Upper lobe of right lung (tissue), 1 donor: ENCODE results near the gene FBXL15. TPM values are rescaled to one million over a fixed set of nuclear protein-coding genes. Genes with fewer than 3 reads are reported as not detected.

ENCODE experiments used
- ATAC-seq: fragments of 200-7000 bp; cut with Tn5 transposase; one replicate; pipeline ENCODE4 v1.9.1; 2020; ENCODE audit warnings: mild to moderate bottlenecking, moderate library complexity
- DNase-seq: peaks from one replicate; pipeline ENCODE4 v3.0.0-alpha.2; 2020
- H3K27ac ChIP-seq: fragments of 200-600 bp; one replicate; pipeline ENCODE4 v1.8.0; 2022
- H3K27me3 ChIP-seq: fragments of 200-600 bp; one replicate; pipeline ENCODE4 v1.8.0; 2022; ENCODE audit warnings: mild to moderate bottlenecking
- H3K36me3 ChIP-seq: fragments of 200-600 bp; one replicate; pipeline ENCODE4 v1.8.0; 2022
- H3K4me1 ChIP-seq: fragments of 200-600 bp; one replicate; pipeline ENCODE4 v1.8.0; 2022
- H3K4me3 ChIP-seq: fragments of 200-600 bp; one replicate; pipeline ENCODE4 v1.8.0; 2022; ENCODE audit warnings: mild to moderate bottlenecking
- H3K9me3 ChIP-seq: fragments of 200-600 bp; one replicate; pipeline ENCODE4 v1.8.0; 2022
- intact Hi-C: fragments of 100-400 bp; cut with DNase I; formaldehyde crosslinking; loops from one replicate; pipeline ENCODE4 v1.11.0; 2022
- total RNA-seq: library from RNA; stranded (reverse); fragmentation: NEBNext Ultra II Directional; extraction: Animal tissue kit (Norgen Biotek cat#: 25700); gene quantifications from one replicate; pipeline ENCODE4 v1.2.1, GENCODE V29; 2021
- TF ChIP-seq, protein P1 (sequence below): fragments of 200-600 bp; IDR thresholded peaks from one replicate; pipeline ENCODE4 v1.8.0; 2022; ENCODE audit warnings: antibody characterized with exemption
- donor health status: DM: no; HTN: yes; CAD: no; lungs with severe emphysema.

FBXL15 gene
- total RNA-seq, 1 donor from 2014 or later = 16.0 TPM

DNA sequence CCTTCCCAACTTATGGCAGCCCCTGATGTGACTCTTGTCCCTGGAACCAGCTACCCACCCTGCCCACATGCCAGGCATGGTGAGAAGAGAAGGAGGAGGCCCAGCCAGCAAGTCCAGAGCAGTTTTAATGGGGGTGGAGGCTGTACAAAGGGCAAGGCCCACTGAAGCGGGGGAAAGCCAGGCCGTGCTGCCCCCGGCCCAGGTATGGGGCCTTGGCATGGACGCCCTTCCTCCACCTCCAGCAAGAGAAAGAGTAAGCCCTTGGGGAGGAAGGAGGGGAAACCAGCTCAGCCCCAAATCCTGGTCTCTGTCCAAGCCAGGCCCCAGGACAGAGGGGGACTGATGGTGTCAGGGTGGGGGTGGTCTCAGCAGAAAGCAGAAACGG is 18.1 kb upstream of the FBXL15 start:
- peaks cover 25% of the 10 kb centered on the region for H3K36me3 ChIP-seq
- no peak overlapping the region for H3K4me3 ChIP-seq
- peaks cover 13% of the 10 kb centered on the region for H3K4me1 ChIP-seq
- ATAC-seq (no peak), DNase-seq (no peak)
- intact Hi-C loops = no loop called here
- H3K27me3 ChIP-seq = peaks cover 2% of the 10 kb centered on the region
- TF ChIP-seq, protein P1, sequence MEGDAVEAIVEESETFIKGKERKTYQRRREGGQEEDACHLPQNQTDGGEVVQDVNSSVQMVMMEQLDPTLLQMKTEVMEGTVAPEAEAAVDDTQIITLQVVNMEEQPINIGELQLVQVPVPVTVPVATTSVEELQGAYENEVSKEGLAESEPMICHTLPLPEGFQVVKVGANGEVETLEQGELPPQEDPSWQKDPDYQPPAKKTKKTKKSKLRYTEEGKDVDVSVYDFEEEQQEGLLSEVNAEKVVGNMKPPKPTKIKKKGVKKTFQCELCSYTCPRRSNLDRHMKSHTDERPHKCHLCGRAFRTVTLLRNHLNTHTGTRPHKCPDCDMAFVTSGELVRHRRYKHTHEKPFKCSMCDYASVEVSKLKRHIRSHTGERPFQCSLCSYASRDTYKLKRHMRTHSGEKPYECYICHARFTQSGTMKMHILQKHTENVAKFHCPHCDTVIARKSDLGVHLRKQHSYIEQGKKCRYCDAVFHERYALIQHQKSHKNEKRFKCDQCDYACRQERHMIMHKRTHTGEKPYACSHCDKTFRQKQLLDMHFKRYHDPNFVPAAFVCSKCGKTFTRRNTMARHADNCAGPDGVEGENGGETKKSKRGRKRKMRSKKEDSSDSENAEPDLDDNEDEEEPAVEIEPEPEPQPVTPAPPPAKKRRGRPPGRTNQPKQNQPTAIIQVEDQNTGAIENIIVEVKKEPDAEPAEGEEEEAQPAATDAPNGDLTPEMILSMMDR = no peak
- no peak overlapping the region for H3K27ac ChIP-seq
- no peaks in the 10 kb centered on the region for H3K9me3 ChIP-seq

DNA sequence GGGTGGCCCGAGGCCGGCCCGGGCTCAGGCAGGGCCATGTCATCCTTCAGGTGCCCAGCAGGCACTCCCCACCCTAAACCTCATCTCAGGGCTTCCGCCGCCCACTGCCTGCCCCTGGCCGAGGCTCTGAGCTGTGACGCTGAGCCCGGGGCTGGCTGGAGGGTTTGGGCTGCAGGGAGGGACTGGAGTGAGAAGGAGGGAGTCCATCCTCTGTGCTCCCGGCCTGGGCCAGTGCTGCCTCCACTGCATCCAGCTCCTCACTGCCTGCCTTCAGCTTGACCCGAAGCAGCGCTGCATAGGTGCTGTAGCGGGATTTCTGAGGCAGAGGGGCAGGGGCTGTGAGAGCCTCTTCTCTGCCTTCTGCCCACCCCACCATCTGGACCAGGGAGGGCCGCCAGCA is 17.5 kb upstream of the FBXL15 start:
- Histone ChIP-seq H3K27ac (no peak overlapping the region), H3K4me3 (no peak overlapping the region), H3K9me3 (no peaks in the 10 kb centered on the region), H3K27me3 (peaks cover 8% of the 10 kb centered on the region), H3K4me1 (peaks cover 13% of the 10 kb centered on the region), H3K36me3 (peaks cover 19% of the 10 kb centered on the region)
- DNase-seq = no peak
- intact Hi-C loops = no loop called here
- TF ChIP-seq, protein P1 = no peak
- ATAC-seq = no peak

DNA sequence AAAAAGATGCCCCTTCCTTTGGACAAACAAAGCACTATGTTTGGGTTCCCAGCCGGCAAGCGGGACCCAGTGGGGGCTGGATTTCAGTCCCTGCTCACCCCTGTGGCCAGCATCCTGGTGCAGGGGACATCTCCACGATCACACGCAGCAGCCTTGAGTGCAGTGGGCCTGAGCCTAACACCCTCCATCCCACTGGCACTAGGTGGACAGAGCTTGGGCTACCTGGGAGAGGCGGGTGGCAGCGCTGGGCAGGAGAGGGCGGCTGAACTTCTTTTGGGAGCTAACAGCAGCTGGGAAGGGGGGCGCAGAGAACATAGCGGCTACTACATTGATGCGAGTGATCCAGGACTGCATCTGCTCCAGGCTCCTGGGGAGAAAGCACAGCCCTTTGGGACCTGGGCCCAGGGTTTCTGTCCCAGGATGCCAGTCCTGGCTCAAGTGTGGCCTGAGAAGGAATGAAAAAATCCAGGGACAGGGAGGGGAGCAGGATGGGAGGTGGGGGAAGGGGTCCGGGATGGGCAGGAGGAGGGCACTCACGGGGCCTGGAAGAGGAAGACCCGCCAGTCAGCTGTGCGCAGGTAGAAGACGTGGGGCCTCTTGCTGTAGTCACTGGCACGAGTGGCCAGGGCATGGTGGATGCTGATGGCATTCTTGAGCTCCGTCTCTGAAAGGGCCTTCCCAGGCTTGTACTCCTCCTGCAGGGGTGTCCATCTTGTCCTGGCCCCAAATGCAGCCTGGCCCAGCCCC is 16.1 kb upstream of the FBXL15 start:
- TF ChIP-seq, protein P1 = no peak
- intact Hi-C loops = no loop called here
- Histone ChIP-seq H3K27me3 (peaks cover 19% of the 10 kb centered on the region), H3K4me3 (no peak overlapping the region), H3K4me1 (peaks cover 12% of the 10 kb centered on the region), H3K36me3 (peaks cover 14% of the 10 kb centered on the region), H3K27ac (no peak overlapping the region), H3K9me3 (no peaks in the 10 kb centered on the region)
- ATAC-seq = no peak
- no peak for DNase-seq

DNA sequence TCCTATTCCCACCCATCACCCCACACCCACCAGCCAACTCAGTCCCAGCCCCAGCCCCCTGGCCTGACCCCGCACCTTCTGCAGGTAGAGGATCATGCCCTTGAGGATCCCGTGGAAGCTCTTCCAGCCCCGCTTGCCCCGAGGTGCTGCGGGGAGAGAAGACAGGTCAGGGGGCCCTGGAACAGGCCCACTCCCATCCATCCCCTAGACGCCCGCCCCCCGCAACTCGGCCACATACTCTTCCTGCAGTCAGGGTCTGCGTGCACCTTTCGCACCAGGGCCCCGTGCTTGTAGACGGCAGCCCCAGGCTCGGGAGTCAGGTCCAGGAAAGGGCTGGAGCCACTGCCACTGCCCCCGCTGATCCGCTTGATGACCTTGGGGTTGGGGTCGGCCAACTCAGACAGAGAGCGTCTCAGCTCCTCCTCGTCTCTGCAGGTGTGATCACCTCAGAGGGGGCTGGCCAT is 15.5 kb upstream of the FBXL15 start:
- intact Hi-C loops = no loop called here
- Histone ChIP-seq H3K4me3 (no peak overlapping the region), H3K4me1 (peaks cover 9% of the 10 kb centered on the region), H3K36me3 (peaks cover 14% of the 10 kb centered on the region), H3K9me3 (no peaks in the 10 kb centered on the region), H3K27ac (no peak overlapping the region), H3K27me3 (peaks cover 24% of the 10 kb centered on the region)
- no peak for ATAC-seq
- TF ChIP-seq, protein P1 = no peak
- no peak for DNase-seq

DNA sequence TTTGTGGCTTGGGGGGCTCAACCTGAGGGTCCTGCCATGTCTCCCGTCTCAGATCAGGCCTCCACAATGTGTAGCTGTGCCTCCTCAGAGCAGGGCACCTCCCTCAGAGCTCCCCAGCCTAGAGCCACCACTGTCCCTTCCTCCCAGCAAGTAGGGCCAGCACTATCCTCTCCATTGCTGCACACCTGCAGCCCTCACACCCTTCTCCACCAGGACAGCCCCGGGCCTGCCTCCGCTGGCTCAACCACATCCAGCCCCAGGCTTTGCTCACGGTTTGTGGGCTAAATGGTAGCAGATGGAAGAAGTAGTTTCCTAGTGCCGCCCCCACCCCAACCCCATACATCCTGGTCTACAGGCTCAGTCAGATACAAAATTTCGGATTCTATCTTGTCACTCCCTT is 15.0 kb upstream of the FBXL15 start:
- ATAC-seq = no peak
- no peak for DNase-seq
- intact Hi-C loops = no loop called here

More for the DNA sequence above, 15.0 kb upstream of the FBXL15 start:
- H3K4me1 ChIP-seq = peaks cover 14% of the 10 kb centered on the region
- H3K36me3 ChIP-seq = peaks cover 14% of the 10 kb centered on the region
- H3K27ac ChIP-seq = no peak overlapping the region
- no peak overlapping the region for H3K4me3 ChIP-seq
- H3K27me3 ChIP-seq = peaks cover 29% of the 10 kb centered on the region
- no peaks in the 10 kb centered on the region for H3K9me3 ChIP-seq
- TF ChIP-seq, protein P1 = no peak
